ENCODE measurements around the gene GALNTL6.

GALNTL6 gene

GRCh38 chr4:171880136-171880535 lies 66.9 kb downstream of the GALNTL6 start:
- DNase-seq (ENCODE audit: low spot score): no peak

DNA sequence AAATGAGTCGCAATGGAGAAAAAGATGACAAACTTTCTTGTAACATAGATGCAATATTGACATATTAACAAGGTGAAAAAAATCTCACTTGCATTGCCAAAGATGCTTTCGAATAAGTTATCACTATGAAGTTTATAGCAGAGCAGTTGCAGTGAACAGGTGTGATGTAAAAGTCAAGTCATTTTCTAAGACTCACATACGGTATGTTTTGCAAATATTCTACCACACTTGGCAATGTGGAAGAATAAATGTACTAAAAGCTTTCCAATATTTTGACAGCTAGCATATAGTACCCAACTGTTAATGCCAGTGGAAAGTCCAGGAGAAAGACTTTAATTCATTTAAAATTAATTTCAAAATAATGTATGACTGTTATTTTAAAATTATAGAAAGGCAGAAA lies 76.5 kb downstream of the GALNTL6 start:
- no peak for DNase-seq (ENCODE audit: low spot score)

DNA sequence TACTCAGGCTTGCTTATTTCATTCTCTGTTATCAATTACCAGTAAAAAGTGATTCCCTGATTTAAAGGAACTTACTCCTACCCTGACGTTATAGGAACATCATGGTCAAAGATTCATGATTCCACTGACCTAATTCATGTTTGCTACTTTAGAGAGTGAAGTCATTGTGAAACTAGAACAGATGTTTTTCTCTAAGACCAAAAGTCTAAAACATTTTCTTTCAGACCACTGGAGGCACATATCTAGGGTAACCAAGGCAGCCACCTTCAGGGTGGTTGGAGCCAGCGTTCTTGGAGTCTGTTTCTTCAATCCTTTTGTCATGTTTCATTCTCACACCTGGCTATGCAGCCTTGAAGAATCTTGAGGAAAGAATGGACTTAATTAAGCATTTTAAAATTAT lies 77.8 kb downstream of the GALNTL6 start:
- DNase-seq (ENCODE audit: low spot score): no peak

GRCh38 chr4:171896426-171896825 lies 83.2 kb downstream of the GALNTL6 start:
- no peak for DNase-seq (ENCODE audit: low spot score)

- no peak for DNase-seq (ENCODE audit: low spot score)
Observed at GRCh38 chr4:171919314-171919713, 106.1 kb downstream of the GALNTL6 start.

- no peak for DNase-seq (ENCODE audit: low spot score)
Observed at GRCh38 chr4:171920901-171921300, 107.7 kb downstream of the GALNTL6 start.

GRCh38 chr4:171924746-171925376 lies 111.7 kb downstream of the GALNTL6 start:
- DNase-seq (ENCODE audit: low spot score): no peak

GRCh38 chr4:171928336-171928735 lies 115.1 kb downstream of the GALNTL6 start:
- DNase-seq (ENCODE audit: low spot score): no peak

- no peak for DNase-seq (ENCODE audit: low spot score)
Observed at GRCh38 chr4:171929477-171929876, 116.3 kb downstream of the GALNTL6 start.

- no peak for DNase-seq (ENCODE audit: low spot score)
Observed at GRCh38 chr4:171929907-171930306, 116.7 kb downstream of the GALNTL6 start.

- DNase-seq (ENCODE audit: low spot score): no peak
Observed at GRCh38 chr4:171932238-171932637, 119.0 kb downstream of the GALNTL6 start.

GRCh38 chr4:171940656-171941055 lies 127.5 kb downstream of the GALNTL6 start:
- no peak for DNase-seq (ENCODE audit: low spot score)

DNA sequence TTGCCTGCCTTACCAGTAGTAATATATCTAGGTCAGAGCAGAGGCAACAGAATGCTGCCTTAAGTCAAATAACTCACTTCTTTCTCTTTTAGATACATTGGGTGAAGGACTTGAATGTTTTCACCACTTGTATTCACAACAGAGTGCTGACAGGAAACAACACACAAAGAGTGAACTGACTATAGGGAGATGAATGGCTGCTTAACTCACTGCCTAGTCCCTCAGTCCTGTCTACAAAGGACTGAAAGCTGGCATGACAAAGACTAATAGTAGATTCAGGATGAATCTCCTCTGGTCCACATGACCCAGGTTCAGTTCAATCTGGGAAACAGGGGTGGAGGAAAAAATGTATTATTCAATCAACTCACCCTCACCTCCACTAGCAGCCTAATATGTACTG lies 134.2 kb downstream of the GALNTL6 start:
- DNase-seq (ENCODE audit: low spot score): no peak

DNA sequence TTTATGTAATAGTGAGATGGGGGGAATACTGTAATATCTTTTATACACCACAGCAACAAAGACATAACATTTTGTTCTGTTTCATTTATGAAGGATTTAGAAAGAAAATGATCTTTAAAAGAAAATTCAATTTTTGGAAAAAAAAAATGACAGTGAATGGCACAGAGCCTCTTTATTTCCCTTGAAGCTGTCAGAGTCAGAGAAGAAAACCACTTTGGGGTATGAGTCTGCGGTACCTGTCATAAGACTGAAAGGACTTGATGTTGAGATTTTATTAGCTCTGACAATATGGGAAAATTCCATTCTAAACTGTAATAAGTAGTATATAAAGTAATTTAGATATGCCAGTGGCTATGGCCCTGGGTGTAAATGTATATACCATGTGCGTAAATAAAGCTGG lies 134.8 kb downstream of the GALNTL6 start:
- no peak for DNase-seq (ENCODE audit: low spot score)

- DNase-seq (ENCODE audit: low spot score): no peak
Observed at GRCh38 chr4:171954650-171955049, 141.4 kb downstream of the GALNTL6 start.

GRCh38 chr4:171956678-171957077 lies 143.5 kb downstream of the GALNTL6 start:
- DNase-seq (ENCODE audit: low spot score): no peak

DNA sequence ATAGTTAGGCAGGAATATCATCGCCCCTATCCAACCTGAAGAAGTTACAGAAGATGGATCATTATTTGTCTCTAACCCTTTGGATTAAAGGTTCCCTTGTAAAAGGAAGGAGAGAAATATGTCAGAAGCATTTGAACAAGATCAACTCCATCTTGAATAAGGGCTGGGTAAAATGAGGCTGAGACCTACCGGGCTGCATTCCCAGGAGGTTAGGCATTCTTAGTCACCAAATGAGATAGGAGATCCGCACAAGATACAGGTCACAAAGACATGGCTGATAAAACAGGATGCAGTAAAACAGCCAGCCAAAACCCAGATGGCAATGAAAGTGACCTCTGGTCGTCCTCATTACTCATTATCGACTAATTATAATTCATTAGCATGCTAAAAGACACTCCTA lies 148.9 kb downstream of the GALNTL6 start:
- no peak for DNase-seq (ENCODE audit: low spot score)

DNA sequence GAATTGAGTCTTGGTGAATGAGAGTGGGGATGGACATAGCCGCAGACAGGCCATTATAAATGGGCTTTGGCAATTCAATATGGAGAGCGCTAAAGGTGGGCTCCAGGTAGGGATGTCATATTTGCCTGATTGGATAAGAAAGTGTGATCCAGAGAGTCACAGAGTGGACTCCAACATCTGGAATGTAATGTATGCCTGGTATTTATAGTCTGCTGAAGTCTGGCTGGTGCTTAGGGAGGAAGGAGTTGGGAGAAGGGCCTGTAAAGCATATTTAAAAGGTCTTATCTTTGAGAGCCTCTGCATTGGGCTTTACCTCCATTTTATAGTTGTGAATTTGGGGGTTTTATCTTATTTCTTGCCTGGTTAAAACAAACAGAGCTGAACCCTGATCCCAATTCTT lies 153.2 kb downstream of the GALNTL6 start:
- DNase-seq (ENCODE audit: low spot score): no peak

DNA sequence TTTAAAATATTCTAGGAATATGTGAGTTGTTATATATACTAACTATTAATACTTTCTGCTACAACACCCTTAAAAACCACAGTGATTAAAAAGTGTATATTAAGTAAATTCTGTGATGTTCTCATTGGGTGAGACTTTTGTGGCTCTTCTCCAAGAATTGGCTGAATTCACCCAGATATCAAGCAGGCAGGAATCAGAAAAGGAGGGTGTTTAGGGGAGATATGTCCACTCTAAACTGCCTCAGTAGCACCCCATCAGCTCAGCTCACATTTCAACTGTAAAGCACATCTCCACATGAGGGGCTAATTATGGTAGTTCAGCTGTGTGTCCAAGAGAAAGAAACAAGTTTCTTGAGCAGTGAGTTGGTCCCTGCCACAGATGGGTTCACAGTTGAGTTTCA lies 165.0 kb downstream of the GALNTL6 start:
- DNase-seq (ENCODE audit: low spot score): no peak

- DNase-seq (ENCODE audit: low spot score): no peak
Observed at GRCh38 chr4:171979461-171979860, 166.3 kb downstream of the GALNTL6 start.

- no peak for DNase-seq (ENCODE audit: low spot score)
Observed at GRCh38 chr4:171981185-171981584, 168.0 kb downstream of the GALNTL6 start.

DNA sequence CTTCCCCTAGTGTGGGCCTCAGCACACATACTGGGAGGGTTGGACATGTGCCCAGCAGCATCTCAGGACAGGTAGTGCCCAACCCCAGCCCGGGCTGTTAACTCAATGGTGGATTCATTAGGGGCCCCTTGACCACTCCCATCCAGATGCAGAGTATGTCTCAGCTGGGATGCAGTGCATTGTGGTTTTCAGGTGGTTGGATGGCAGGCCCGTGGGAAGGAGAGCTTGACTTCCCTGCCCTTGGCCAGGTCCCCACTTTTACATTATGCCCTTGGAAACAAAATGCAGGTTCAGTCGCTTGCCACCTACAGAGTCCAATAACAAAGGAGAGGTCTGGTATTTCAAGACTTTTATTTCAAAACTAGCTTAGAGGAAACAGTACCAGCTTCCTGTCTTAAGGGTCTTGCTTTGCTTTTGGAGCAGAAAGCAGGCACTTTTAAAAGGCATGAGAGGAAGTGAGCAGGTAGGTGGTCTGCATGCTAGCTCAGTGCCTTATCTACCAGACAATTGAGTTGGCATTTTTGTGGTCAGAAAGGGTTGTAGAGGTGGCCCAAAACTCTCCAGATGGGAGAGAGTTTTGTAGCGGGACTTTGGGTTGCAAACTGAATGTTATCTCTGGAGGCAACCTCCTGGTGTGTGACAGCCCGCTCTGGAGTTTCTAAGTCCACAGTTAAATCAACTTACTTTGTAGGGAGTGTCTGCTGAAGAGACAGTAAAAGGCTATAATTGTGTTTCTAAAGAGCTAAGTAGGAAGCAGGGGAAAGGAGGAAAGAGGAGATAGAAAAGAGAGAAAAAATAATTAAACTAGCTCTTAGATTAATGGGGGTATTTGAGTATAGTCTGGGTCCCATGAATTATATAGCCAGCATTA lies 171.0 kb downstream of the GALNTL6 start:
- no peak for DNase-seq (ENCODE audit: low spot score)

GRCh38 chr4:171985129-171985528 lies 171.9 kb downstream of the GALNTL6 start:
- no peak for DNase-seq (ENCODE audit: low spot score)

DNA sequence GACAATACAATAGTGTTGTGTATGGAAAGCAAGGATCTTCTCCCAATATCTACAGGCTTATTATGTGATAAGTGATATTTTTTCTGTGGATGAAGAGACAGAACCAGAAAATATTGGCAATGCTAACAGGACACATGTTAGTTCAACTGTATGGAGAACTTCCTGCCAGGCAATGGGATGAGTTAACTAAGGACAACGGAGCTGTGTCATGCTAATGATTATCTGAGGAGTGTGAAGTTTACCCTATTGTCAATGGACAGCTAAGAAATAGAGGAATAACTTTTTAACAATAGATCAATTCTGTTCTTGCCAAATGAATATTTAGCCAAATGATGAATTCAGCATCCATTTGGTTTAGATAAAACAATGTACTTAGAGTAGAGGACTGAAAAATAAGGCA lies 180.0 kb downstream of the GALNTL6 start:
- DNase-seq (ENCODE audit: low spot score): no peak
